Skeletal muscle satellite cell (primary cell): ENCODE data around the gene KCND3. TPM values are rescaled to one million over a fixed set of nuclear protein-coding genes. Genes with fewer than 3 reads are reported as not detected.

ENCODE experiments used
- H3K27me3 ChIP-seq: 2 replicates; pipeline ENCODE4 v1.7.0; 2013; ENCODE audit warnings: low read length; ENCODE audit not compliant: control insufficient read depth, insufficient read depth
- H3K36me3 ChIP-seq: 2 replicates; pipeline ENCODE4 v1.7.0; 2013; ENCODE audit warnings: mild to moderate bottlenecking, control low read depth, low read length; ENCODE audit not compliant: insufficient read depth
- H3K4me1 ChIP-seq: 2 replicates; pipeline ENCODE4 v1.7.0; 2013; ENCODE audit warnings: low read length; ENCODE audit not compliant: control insufficient read depth, insufficient read depth
- H3K4me2 ChIP-seq: 2 replicates; pipeline ENCODE4 v1.7.0; 2013; ENCODE audit warnings: mild to moderate bottlenecking, low read length
- H3K4me3 ChIP-seq: 2 replicates; pipeline ENCODE4 v1.7.0; 2013; ENCODE audit warnings: low read length
- H3K9ac ChIP-seq: 2 replicates; pipeline ENCODE4 v1.7.0; 2013; ENCODE audit warnings: mild to moderate bottlenecking, low read depth, low read length, moderate library complexity
- H3K9me3 ChIP-seq: replicated peaks from 2 replicates; pipeline ENCODE4 v1.7.0; 2013; ENCODE audit warnings: mild to moderate bottlenecking, control low read depth, low read length
- total RNA-seq: library from RNA; depleted of rRNA; stranded (reverse); fragments of >200 nt; gene quantifications from 2 replicates; pipeline ENCODE4 v1.2.3, GENCODE V29; 2012; rRNA removed

Gene KCND3
- under 0.01 TPM in 1 of 2 replicates, not detected in the other for total RNA-seq

GRCh38 chr1:111989531-111990025, at the start of gene KCND3:
KCND3 (minus strand) TSS chr1:111989668.
- H3K9ac ChIP-seq, result no peak within 1 kb of the TSS
- H3K27me3 ChIP-seq, result peaks cover 83% of the 10 kb centered on the region
- H3K36me3 ChIP-seq, result no peaks in the 10 kb centered on the region
- peaks cover 2% of the 10 kb centered on the region for H3K4me1 ChIP-seq
- no peaks in the 10 kb centered on the region for H3K9me3 ChIP-seq
- peak within 1 kb of the TSS; percentile 62 for H3K4me3 ChIP-seq
- H3K4me2 ChIP-seq, result peak within 1 kb of the TSS; percentile 81

- no peak overlapping the region for H3K4me3 ChIP-seq
- H3K4me2 ChIP-seq, result no peak overlapping the region
- no peaks in the 10 kb centered on the region for H3K9me3 ChIP-seq
- H3K4me1 ChIP-seq, result no peaks in the 10 kb centered on the region
- H3K27me3 ChIP-seq, result peaks cover 10% of the 10 kb centered on the region
- no peaks in the 10 kb centered on the region for H3K36me3 ChIP-seq
- no peak overlapping the region for H3K9ac ChIP-seq
Observed at GRCh38 chr1:112034277-112034676, 44.8 kb upstream of the KCND3 start.

GRCh38 chr1:112033439-112034120, 44.1 kb upstream of the KCND3 start:
- no peak overlapping the region for H3K4me2 ChIP-seq
- no peaks in the 10 kb centered on the region for H3K9me3 ChIP-seq
- no peak overlapping the region for H3K9ac ChIP-seq
- no peaks in the 10 kb centered on the region for H3K36me3 ChIP-seq
- H3K27me3 ChIP-seq, result peaks cover 10% of the 10 kb centered on the region
- no peak overlapping the region for H3K4me3 ChIP-seq
- H3K4me1 ChIP-seq, result no peaks in the 10 kb centered on the region

DNA sequence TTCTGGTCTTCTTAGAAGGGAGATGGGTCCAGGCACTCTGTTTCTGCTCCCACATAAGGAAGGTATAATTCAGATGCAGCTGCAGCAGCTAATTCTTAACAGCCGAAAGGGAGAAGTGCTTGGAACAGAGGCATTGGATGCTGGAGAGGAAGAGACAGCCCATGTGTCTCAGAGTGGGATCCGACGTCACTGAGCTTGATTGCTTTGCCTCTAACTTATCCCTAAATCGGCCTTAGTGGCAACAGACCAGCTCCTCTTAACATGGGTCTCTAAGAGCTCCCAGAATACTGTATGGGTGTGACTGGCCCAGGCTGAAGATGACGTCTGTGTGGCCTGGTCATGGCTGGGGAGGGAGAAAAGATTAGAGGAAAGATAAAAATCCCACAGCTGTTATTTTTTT, 40.7 kb upstream of the KCND3 start:
- H3K36me3 ChIP-seq, result no peaks in the 10 kb centered on the region
- H3K4me3 ChIP-seq, result no peak overlapping the region
- H3K27me3 ChIP-seq, result peaks cover 16% of the 10 kb centered on the region
- no peaks in the 10 kb centered on the region for H3K4me1 ChIP-seq
- no peak overlapping the region for H3K4me2 ChIP-seq
- no peak overlapping the region for H3K9ac ChIP-seq
- H3K9me3 ChIP-seq, result no peaks in the 10 kb centered on the region

DNA sequence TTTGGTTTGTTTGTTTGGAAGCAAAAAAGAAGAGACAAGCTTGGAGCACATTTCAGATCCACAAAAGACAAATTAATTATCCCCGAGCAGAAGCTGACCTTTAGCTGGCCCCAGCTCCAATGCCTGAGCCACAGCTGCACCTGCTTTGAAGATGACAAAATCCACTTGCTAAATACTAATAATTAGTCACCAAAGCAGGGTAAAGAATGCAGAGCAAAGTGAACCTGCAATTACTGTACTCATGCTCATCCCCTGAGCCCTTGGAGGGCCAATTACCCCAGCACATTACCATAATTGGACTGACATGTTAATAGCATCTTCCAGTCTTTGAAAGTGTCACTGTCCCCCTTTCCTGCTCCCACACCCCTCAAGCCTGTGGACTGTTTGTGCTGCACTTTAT, 38.2 kb upstream of the KCND3 start:
- H3K4me1 ChIP-seq, result no peaks in the 10 kb centered on the region
- no peak overlapping the region for H3K4me3 ChIP-seq
- H3K4me2 ChIP-seq, result no peak overlapping the region
- H3K27me3 ChIP-seq, result peaks cover 15% of the 10 kb centered on the region
- H3K9ac ChIP-seq, result no peak overlapping the region
- H3K36me3 ChIP-seq, result no peaks in the 10 kb centered on the region
- H3K9me3 ChIP-seq, result no peaks in the 10 kb centered on the region

DNA sequence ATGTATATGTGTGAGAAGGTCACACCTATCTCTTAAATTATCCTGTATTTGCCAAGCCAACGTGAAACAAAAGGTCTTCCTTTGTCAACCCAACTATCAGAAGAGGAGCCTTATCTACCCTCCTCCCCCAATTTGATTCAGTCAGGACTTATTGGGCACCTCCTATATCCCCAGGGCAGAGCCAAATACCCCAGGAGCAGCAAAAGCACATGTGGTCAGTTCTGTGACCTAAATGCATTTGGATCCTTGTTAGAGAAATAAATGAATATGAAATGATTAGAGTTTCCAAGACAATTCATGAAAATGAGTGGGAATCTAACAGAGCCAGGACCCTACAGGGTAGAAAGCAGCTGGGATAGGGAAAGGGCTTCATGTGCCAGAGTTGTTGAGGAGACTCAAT, 37.0 kb upstream of the KCND3 start:
- no peak overlapping the region for H3K9ac ChIP-seq
- no peaks in the 10 kb centered on the region for H3K4me1 ChIP-seq
- no peaks in the 10 kb centered on the region for H3K9me3 ChIP-seq
- H3K4me2 ChIP-seq, result no peak overlapping the region
- no peak overlapping the region for H3K4me3 ChIP-seq
- H3K27me3 ChIP-seq, result peaks cover 15% of the 10 kb centered on the region
- H3K36me3 ChIP-seq, result no peaks in the 10 kb centered on the region

- no peak overlapping the region for H3K9ac ChIP-seq
- no peak overlapping the region for H3K4me2 ChIP-seq
- no peaks in the 10 kb centered on the region for H3K9me3 ChIP-seq
- H3K36me3 ChIP-seq, result no peaks in the 10 kb centered on the region
- H3K4me3 ChIP-seq, result no peak overlapping the region
- H3K27me3 ChIP-seq, result peaks cover 15% of the 10 kb centered on the region
- H3K4me1 ChIP-seq, result no peaks in the 10 kb centered on the region
Observed at GRCh38 chr1:112026016-112026415, 36.5 kb upstream of the KCND3 start.

DNA sequence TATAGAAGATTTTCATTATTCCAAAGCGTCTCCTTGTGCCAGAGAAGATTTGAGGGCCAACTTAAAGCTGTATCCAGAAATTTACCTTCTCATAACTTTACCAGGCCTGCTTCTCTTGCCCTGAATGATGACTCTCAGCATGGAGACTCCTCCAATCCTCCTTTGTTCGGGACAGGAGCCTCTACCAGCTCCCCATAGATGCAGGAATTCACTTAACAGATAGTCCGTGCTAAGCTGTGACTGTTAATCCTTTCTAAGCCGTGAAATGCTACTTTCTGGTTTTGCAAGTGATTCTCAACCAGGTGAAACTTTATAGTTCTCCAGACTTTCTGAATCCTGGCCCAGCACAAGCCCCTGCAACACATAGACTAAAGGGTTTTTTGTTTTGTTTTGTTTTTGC, 31.8 kb upstream of the KCND3 start:
- Histone ChIP-seq H3K36me3 (no peaks in the 10 kb centered on the region), H3K9me3 (no peaks in the 10 kb centered on the region), H3K27me3 (peaks cover 6% of the 10 kb centered on the region), H3K4me2 (no peak overlapping the region), H3K4me1 (no peaks in the 10 kb centered on the region), H3K4me3 (no peak overlapping the region), H3K9ac (no peak overlapping the region)

- Histone ChIP-seq H3K9ac (no peak overlapping the region), H3K4me3 (no peak overlapping the region), H3K4me1 (no peaks in the 10 kb centered on the region), H3K4me2 (no peak overlapping the region), H3K27me3 (no peaks in the 10 kb centered on the region), H3K36me3 (no peaks in the 10 kb centered on the region), H3K9me3 (no peaks in the 10 kb centered on the region)
Observed at GRCh38 chr1:112017183-112017582, 27.7 kb upstream of the KCND3 start.

DNA sequence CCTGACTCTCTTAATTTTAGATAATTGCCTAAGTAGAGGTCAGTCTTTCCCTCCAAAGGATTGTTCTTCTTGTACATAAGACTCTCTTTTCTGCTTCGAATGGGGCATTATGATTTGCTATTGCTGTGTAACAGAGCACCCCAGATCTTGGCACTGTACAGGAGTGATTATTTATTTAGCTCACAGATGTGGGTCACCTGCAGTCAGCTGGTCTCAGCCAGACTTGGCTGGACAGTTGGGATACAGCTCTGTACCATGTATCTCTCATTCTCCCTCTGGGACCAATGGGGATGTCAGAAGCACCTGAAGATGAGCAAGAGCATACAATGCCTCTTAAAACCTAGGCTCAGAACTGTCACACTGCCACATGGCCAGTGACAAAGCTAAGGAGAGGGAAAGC, 23.4 kb upstream of the KCND3 start:
- Histone ChIP-seq H3K4me1 (no peaks in the 10 kb centered on the region), H3K9ac (no peak overlapping the region), H3K4me2 (no peak overlapping the region), H3K27me3 (peaks cover 6% of the 10 kb centered on the region), H3K4me3 (no peak overlapping the region), H3K9me3 (no peaks in the 10 kb centered on the region), H3K36me3 (no peaks in the 10 kb centered on the region)

- H3K36me3 ChIP-seq, result no peaks in the 10 kb centered on the region
- no peaks in the 10 kb centered on the region for H3K4me1 ChIP-seq
- H3K4me2 ChIP-seq, result no peak overlapping the region
Observed at GRCh38 chr1:112011202-112011601, 21.7 kb upstream of the KCND3 start.

GRCh38 chr1:112007169-112007568, 17.7 kb upstream of the KCND3 start:
- no peak overlapping the region for H3K4me3 ChIP-seq
- no peaks in the 10 kb centered on the region for H3K9me3 ChIP-seq
- H3K9ac ChIP-seq, result no peak overlapping the region
- peaks cover 18% of the 10 kb centered on the region for H3K27me3 ChIP-seq
- no peak overlapping the region for H3K4me2 ChIP-seq
- no peaks in the 10 kb centered on the region for H3K36me3 ChIP-seq
- H3K4me1 ChIP-seq, result no peaks in the 10 kb centered on the region

More at GRCh38 chr1:112011202-112011601, 21.7 kb upstream of the KCND3 start:
- Histone ChIP-seq H3K9ac (no peak overlapping the region), H3K4me3 (no peak overlapping the region), H3K9me3 (no peaks in the 10 kb centered on the region), H3K27me3 (peaks cover 6% of the 10 kb centered on the region)
